Activated naive CD4-positive, alpha-beta T cell treated with anti-CD3 and anti-CD28 coated beads for 36 hours (primary cell): ENCODE data around the gene ARHGEF16. TPM values are rescaled to one million over a fixed set of nuclear protein-coding genes. Genes with fewer than 3 reads are reported as not detected.

Source experiments
- CTCF ChIA-PET: fragments of 350-600 bp; sonication (Branson Sonifier 250); formaldehyde crosslinking; loops from one replicate; lab custom pipeline; 2021; ENCODE audit warnings: antibody characterized with exemption; lab: Charles Lee
- DNase-seq: peaks from one replicate; pipeline ENCODE4 v3.0.0-alpha.2; 2020
- H3K27ac Mint-ChIP-seq: one replicate; pipeline ENCODE4 v1.8.0; 2021; ENCODE audit warnings: mild to moderate bottlenecking, mixed read lengths
- H3K27me3 Mint-ChIP-seq: one replicate; pipeline ENCODE4 v1.8.0; 2021; ENCODE audit warnings: low read depth, mixed read lengths
- H3K36me3 Mint-ChIP-seq: one replicate; pipeline ENCODE4 v1.8.0; 2021; ENCODE audit warnings: low read depth, mixed read lengths
- H3K4me1 Mint-ChIP-seq: one replicate; pipeline ENCODE4 v1.8.0; 2021; ENCODE audit warnings: low read depth, mixed read lengths
- H3K4me3 Mint-ChIP-seq: one replicate; pipeline ENCODE4 v1.8.0; 2021; ENCODE audit warnings: mild to moderate bottlenecking, moderate library complexity, mixed read lengths
- H3K9me3 Mint-ChIP-seq: one replicate; pipeline ENCODE4 v1.8.0; 2021; ENCODE audit warnings: mixed read lengths
- intact Hi-C: fragments of 100-400 bp; cut with micrococcal nuclease; formaldehyde crosslinking; loops from one replicate; pipeline ENCODE4 v1.15.1; 2023
- total RNA-seq, 2 experiments: library from RNA; stranded (reverse); gene quantifications; one replicate each; pipeline ENCODE4 v1.2.3, GENCODE V29; 2021

Gene ARHGEF16
- total RNA-seq, 2 experiments from 2014 or later, result 0.17 TPM

DNA sequence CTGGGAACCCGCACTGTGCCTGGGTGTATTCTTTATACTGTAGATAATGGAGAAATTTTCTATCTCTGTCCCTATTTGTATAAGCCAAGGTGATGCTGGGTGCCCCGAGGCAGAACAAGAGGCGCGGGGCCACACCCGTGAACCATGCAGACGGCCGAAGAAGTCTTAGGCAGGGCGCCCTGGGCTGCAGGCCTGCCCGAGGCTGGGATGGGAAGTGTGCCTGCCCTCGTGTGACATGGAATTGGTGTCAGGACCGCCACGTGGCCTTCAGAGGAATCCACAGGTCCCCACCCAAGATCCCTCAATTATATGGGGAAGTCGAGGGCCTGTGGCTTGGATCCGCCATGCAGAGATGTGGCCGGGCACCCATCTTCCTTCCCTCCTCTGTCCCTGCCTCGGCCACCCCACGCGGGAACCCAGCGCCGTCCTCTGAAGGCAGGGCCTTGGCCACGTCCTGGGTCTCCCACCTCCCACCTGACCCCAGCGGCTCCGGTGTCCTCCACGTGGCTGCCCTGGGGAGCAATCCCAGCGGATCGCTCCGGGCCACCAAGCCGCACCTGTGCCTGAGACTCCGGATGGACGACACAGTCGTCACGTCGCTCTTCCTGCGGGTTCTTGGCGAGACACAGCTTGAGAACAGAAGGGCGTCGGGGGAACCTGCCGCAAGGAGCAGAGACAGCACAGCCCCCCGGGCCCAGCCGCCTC, 19.9 kb upstream of the ARHGEF16 start:
- intact Hi-C loops, result no loop called here
- Mint-ChIP-seq H3K9me3 (no peaks in the 10 kb centered on the region), H3K36me3 (no peaks in the 10 kb centered on the region), H3K27me3 (no peaks in the 10 kb centered on the region), H3K4me1 (no peaks in the 10 kb centered on the region), H3K4me3 (no peak overlapping the region), H3K27ac (no peak overlapping the region)
- CTCF ChIA-PET, result no interaction called here
- DNase-seq, result no peak

DNA sequence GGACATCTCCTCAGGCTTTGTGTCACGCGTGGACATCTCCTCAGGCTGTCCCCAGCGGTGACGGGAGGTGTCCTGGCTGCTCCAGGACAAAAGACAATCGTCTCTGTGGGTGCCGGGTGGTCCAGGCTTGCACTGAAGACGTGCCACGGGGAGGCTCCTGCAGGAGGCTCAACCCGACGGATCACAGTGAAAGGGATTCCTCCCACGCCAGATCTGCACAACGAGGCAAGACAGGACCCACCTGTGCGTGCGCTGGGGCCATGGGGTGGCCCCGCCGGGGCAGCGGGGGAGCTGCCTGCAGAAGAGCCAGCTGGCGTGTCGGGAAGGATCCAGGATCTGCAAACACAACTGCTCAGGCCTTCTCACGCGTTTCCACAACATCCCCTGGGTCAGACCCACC, 18.8 kb upstream of the ARHGEF16 start:
- H3K9me3 Mint-ChIP-seq, result no peaks in the 10 kb centered on the region
- no peaks in the 10 kb centered on the region for H3K36me3 Mint-ChIP-seq
- no peak for DNase-seq
- no peaks in the 10 kb centered on the region for H3K27me3 Mint-ChIP-seq
- intact Hi-C loops, result no loop called here
- CTCF ChIA-PET, result no interaction called here
- no peak overlapping the region for H3K27ac Mint-ChIP-seq
- H3K4me3 Mint-ChIP-seq, result no peak overlapping the region
- no peaks in the 10 kb centered on the region for H3K4me1 Mint-ChIP-seq

DNA sequence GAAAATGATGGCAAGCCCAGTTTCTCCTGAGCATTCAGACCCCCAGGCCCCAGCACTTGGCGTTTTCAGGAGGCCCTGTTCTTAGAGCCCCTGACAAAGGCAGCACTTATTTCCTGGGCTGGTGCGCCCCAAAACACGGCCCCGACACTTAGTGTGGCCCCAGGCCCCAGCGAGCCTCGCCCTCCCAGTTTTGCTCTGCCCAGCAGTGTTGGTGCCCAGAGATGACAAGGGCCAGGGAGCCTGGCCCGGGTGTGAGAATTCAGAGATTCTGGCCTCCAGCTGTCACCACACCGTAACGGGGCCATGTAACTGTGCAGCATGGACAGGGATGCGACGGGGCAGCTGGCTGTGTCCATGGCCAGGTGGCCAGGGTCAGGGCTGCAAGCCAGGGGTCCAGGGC, 18.0 kb upstream of the ARHGEF16 start:
- Mint-ChIP-seq H3K27ac (no peak overlapping the region), H3K9me3 (no peaks in the 10 kb centered on the region), H3K36me3 (no peaks in the 10 kb centered on the region), H3K27me3 (no peaks in the 10 kb centered on the region), H3K4me1 (no peaks in the 10 kb centered on the region), H3K4me3 (no peak overlapping the region)
- DNase-seq, result no peak
- intact Hi-C loops, result no loop called here
- CTCF ChIA-PET, result no interaction called here

GRCh38 chr1:3436901-3437300, 17.6 kb upstream of the ARHGEF16 start:
- no peaks in the 10 kb centered on the region for H3K36me3 Mint-ChIP-seq
- H3K9me3 Mint-ChIP-seq, result no peaks in the 10 kb centered on the region
- no peaks in the 10 kb centered on the region for H3K27me3 Mint-ChIP-seq
- H3K27ac Mint-ChIP-seq, result no peak overlapping the region
- no peak for DNase-seq
- intact Hi-C loops, result no loop called here
- CTCF ChIA-PET, result no interaction called here
- no peaks in the 10 kb centered on the region for H3K4me1 Mint-ChIP-seq
- no peak overlapping the region for H3K4me3 Mint-ChIP-seq

GRCh38 chr1:3438661-3439180, 15.7 kb upstream of the ARHGEF16 start:
- DNase-seq, result no peak
- Mint-ChIP-seq H3K4me3 (no peak overlapping the region), H3K36me3 (no peaks in the 10 kb centered on the region), H3K4me1 (no peaks in the 10 kb centered on the region), H3K9me3 (no peaks in the 10 kb centered on the region), H3K27ac (no peak overlapping the region), H3K27me3 (no peaks in the 10 kb centered on the region)
- CTCF ChIA-PET, result no interaction called here
- intact Hi-C loops, result no loop called here

- H3K4me3 Mint-ChIP-seq, result no peak overlapping the region
- no peaks in the 10 kb centered on the region for H3K36me3 Mint-ChIP-seq
- intact Hi-C loops, result no loop called here
- CTCF ChIA-PET, result no interaction called here
- no peaks in the 10 kb centered on the region for H3K4me1 Mint-ChIP-seq
- no peak for DNase-seq
- no peaks in the 10 kb centered on the region for H3K27me3 Mint-ChIP-seq
- no peaks in the 10 kb centered on the region for H3K9me3 Mint-ChIP-seq
- no peak overlapping the region for H3K27ac Mint-ChIP-seq
Observed at GRCh38 chr1:3439346-3440299, 14.8 kb upstream of the ARHGEF16 start.

DNA sequence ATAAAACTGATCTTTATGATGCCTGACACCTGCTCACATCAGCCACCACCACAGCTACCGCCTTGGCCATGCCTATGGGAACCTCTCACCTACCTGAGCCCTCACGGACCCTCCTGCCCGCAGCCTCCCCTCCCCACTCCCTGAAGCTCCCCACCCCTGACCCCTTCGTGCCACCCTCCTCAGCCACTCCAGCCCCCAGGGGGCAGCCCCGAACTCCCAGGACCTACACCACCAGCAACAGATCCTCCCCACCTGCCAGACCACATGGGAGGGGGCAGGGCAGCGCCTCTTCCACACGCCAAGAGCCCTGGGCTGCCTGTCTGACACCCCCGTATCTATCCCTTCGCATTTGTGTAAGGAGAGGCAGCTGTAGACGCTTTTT, 14.2 kb upstream of the ARHGEF16 start:
- no peaks in the 10 kb centered on the region for H3K36me3 Mint-ChIP-seq
- no peak overlapping the region for H3K4me3 Mint-ChIP-seq
- no peaks in the 10 kb centered on the region for H3K4me1 Mint-ChIP-seq
- no peak overlapping the region for H3K27ac Mint-ChIP-seq
- H3K27me3 Mint-ChIP-seq, result no peaks in the 10 kb centered on the region
- intact Hi-C loops, result no loop called here
- no peaks in the 10 kb centered on the region for H3K9me3 Mint-ChIP-seq
- CTCF ChIA-PET, result no interaction called here
- DNase-seq, result no peak

DNA sequence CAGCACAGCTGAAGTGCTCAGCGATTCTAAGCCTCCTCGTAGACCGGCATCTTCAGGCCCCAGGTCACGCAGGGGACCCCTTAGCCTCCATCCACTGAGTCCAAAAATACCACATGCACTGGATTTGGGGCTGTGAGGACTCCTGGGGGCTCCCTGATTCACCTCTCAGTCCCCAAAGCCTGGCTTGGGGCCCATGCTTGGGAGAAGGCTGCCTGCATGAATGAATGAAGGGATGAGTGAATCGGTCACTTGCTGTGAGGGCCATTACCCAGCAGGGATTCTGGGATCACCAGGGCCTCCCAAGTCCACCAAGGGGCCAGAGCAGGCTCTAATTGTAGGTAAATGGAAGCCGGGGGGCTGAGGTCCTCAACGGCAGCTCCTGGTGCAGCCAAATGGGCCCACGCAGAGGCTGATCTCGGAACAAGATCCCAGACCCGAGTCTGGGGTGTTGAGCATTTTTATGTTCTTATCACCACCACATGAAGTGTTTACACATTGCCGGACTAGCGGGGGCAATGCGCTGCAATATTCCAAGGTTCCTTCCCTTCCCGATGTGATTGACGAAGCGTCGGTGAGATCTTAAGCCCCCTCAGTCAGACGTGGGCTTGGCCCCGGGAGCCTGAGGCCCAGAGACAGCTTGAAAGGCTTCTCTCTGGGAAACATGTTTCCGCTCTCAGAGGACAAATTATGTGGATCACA, 13.6 kb upstream of the ARHGEF16 start:
- Mint-ChIP-seq H3K9me3 (no peaks in the 10 kb centered on the region), H3K27me3 (no peaks in the 10 kb centered on the region), H3K4me1 (no peaks in the 10 kb centered on the region), H3K36me3 (no peaks in the 10 kb centered on the region), H3K27ac (no peak overlapping the region), H3K4me3 (no peak overlapping the region)
- DNase-seq, result no peak
- intact Hi-C loops, result no loop called here
- CTCF ChIA-PET, result interaction anchor here (1.8 kb wide), 1 partner anchor 12 kb away, joined by 8 read pairs; no protein-coding TSS in a partner anchor

DNA sequence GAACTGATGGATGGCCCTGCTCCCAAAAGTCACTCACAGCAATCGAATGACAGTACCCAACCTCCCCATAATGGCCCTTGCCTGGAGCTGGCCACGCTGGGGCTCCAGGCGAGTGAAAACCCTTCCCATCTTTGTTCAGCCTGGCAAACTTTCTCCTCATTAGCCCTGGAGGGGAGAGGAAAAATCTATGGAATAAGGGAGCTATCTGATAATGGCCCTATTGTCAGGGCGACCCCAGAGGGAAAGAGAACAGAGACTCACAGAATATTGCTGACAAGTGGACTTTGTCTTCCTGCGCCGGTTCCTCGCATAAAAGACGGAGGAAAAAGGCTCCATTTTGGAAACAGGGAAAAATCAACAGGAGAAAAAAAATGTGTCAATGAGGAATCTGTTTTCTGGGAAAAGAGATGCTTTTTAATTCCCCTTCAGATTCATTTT, 13.0 kb upstream of the ARHGEF16 start:
- Mint-ChIP-seq H3K9me3 (no peaks in the 10 kb centered on the region), H3K4me1 (no peaks in the 10 kb centered on the region), H3K4me3 (no peak overlapping the region), H3K36me3 (no peaks in the 10 kb centered on the region), H3K27me3 (no peaks in the 10 kb centered on the region), H3K27ac (no peak overlapping the region)
- CTCF ChIA-PET, result interaction anchor here (1.8 kb wide), 1 partner anchor 12 kb away, joined by 8 read pairs; no protein-coding TSS in a partner anchor
- DNase-seq, result no peak
- intact Hi-C loops, result no loop called here

DNA sequence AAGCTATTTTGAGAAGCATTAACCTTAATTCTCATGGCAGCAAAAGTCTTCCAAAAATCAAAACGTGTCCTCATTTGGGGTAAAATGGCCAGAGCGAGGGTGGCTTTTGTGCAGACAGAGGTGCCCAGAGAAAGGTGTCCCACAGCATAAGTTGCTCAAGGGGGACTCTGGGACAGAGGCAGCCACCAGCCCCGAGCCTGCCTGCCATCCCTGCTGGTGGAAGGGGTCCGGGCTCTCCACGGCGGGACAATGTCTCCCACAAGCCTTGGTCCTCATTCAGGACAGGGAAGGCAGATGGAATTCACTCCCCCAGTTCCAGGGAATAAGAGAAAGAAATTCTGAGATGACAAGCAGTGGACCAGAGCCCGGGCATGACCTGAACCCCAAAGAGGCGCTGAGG, 12.6 kb upstream of the ARHGEF16 start:
- H3K27ac Mint-ChIP-seq, result no peak overlapping the region

DNA sequence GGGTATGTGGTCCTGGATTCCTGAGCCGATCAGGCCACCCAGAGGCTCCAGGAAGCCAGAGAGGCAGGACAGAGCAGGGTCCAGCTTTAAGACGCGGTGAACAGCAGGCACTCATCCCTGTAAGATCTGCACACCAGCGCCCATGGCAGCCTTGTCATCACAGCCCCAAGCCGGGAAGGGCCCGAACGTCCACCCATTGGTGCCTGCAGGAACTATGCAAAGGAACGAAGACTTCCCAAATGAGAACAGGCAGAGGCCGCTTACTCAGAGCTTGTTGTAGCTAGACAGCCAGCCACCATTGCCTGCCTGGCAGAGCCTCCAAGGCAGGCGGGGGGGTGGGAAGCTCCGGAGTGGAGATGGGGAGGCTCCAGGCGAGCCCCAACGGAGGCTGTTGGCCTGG, 12.1 kb upstream of the ARHGEF16 start:
- DNase-seq, result no peak
- CTCF ChIA-PET, result interaction anchor here (1.8 kb wide), 1 partner anchor 11 kb away, joined by 8 read pairs; no protein-coding TSS in a partner anchor
- H3K27ac Mint-ChIP-seq, result no peak overlapping the region
- no peaks in the 10 kb centered on the region for H3K36me3 Mint-ChIP-seq
- no peak overlapping the region for H3K4me3 Mint-ChIP-seq
- H3K4me1 Mint-ChIP-seq, result no peaks in the 10 kb centered on the region
- peaks cover under 1% of the 10 kb centered on the region for H3K9me3 Mint-ChIP-seq
- H3K27me3 Mint-ChIP-seq, result no peaks in the 10 kb centered on the region
- intact Hi-C loops, result no loop called here

More for the DNA sequence above, 12.6 kb upstream of the ARHGEF16 start:
- no peaks in the 10 kb centered on the region for H3K27me3 Mint-ChIP-seq
- intact Hi-C loops, result no loop called here
- no peaks in the 10 kb centered on the region for H3K9me3 Mint-ChIP-seq
- H3K36me3 Mint-ChIP-seq, result no peaks in the 10 kb centered on the region
- H3K4me3 Mint-ChIP-seq, result no peak overlapping the region
- no peak for DNase-seq
- CTCF ChIA-PET, result interaction anchor here (1.8 kb wide), 1 partner anchor 11 kb away, joined by 8 read pairs; no protein-coding TSS in a partner anchor
- no peaks in the 10 kb centered on the region for H3K4me1 Mint-ChIP-seq

GRCh38 chr1:3442901-3443300, 11.6 kb upstream of the ARHGEF16 start:
- Mint-ChIP-seq H3K4me1 (no peaks in the 10 kb centered on the region), H3K27ac (no peak overlapping the region), H3K27me3 (no peaks in the 10 kb centered on the region), H3K4me3 (no peak overlapping the region), H3K9me3 (peaks cover 5% of the 10 kb centered on the region), H3K36me3 (no peaks in the 10 kb centered on the region)
- DNase-seq, result no peak
- intact Hi-C loops, result no loop called here
- CTCF ChIA-PET, result interaction anchor here (0.9 kb wide), 1 partner anchor 49 kb away, joined by 3 read pairs; no protein-coding TSS in a partner anchor
